Uterus (tissue), 4 donors: ENCODE measurements around the gene S100A1. TPM values are rescaled to one million over a fixed set of nuclear protein-coding genes. Genes with fewer than 3 reads are reported as not detected.
A peak's percentile ranks its signal among the peaks of the same experiment; 100 is the strongest.

Experiments
- DNase-seq, 2 donors: peaks; one replicate each; pipeline ENCODE4 v3.0.0-alpha.2; 2019 to 2020
- H3K27ac ChIP-seq, 2 donors: fragments of 200-600 bp; sonication (generic); 1 replicate in 1 of 2; 2 replicates in 1 of 2; pipeline ENCODE4 v1.5.1; 2016 to 2018
- H3K27me3 ChIP-seq, 2 donors: fragments of 200-600 bp; sonication (generic); one replicate each; pipeline ENCODE4 v1.5.1; 2018 to 2019; ENCODE audit warnings: control low read depth in 1 of 2
- H3K36me3 ChIP-seq, 2 donors: fragments of 200-600 bp; sonication (generic); one replicate each; pipeline ENCODE4 v1.5.1; 2019; ENCODE audit warnings: control low read depth in 1 of 2
- H3K4me1 ChIP-seq, 2 donors: fragments of 200-600 bp; sonication (generic); one replicate each; pipeline ENCODE4 v1.5.1; 2018 to 2019; ENCODE audit warnings: control low read depth in 1 of 2
- H3K4me3 ChIP-seq, 2 donors: fragments of 200-600 bp; sonication (generic); 1 replicate in 1 of 2; 2 replicates in 1 of 2; pipeline ENCODE4 v1.5.1; 2018 to 2019; ENCODE audit warnings: mild to moderate bottlenecking in 1 of 2
- H3K9me3 ChIP-seq, 2 donors: fragments of 200-600 bp; sonication (generic); one replicate each; pipeline ENCODE4 v1.5.1; 2019; ENCODE audit warnings: control low read depth in 1 of 2
- POLR2A ChIP-seq, 2 donors: fragments of 450-650 bp; IDR thresholded peaks; one replicate each; pipeline ENCODE4 v1.6.1; 2016; ENCODE audit warnings: antibody characterized with exemption in 2 of 2, mild to moderate bottlenecking in 1 of 2, moderate library complexity in 1 of 2
- intact Hi-C: fragments of 100-400 bp; cut with DNase I; formaldehyde crosslinking; loops from one replicate; pipeline ENCODE4 v1.15.1; 2023; ENCODE audit warnings: low total_unique reads
- total RNA-seq, 4 donors: library from RNA; depleted of rRNA in 3 of 4; stranded (reverse); fragments of >200 nt in 3 of 4; gene quantifications; one replicate each; pipeline versions ENCODE4 v1.1.0 to v1.2.4, GENCODE V29; 2014 to 2023
- TF ChIP-seq, protein P1 (sequence below), 4 experiments: fragments of 200-600 bp in 2 of 4; fragments of 450-650 bp in 2 of 4; sonication (generic) in 2 of 4; IDR thresholded peaks; one replicate each; pipeline ENCODE4 v1.5.1; 2016 to 2019; ENCODE audit warnings: antibody characterized with exemption in 4 of 4, mild to moderate bottlenecking in 2 of 4, moderate library complexity in 1 of 4
- donor health status: DM: yes; HTN: yes; CAD: no.

Gene S100A1
- total RNA-seq, 4 donors from 2014 or later = 3.8 TPM; not detected in 3

DNA sequence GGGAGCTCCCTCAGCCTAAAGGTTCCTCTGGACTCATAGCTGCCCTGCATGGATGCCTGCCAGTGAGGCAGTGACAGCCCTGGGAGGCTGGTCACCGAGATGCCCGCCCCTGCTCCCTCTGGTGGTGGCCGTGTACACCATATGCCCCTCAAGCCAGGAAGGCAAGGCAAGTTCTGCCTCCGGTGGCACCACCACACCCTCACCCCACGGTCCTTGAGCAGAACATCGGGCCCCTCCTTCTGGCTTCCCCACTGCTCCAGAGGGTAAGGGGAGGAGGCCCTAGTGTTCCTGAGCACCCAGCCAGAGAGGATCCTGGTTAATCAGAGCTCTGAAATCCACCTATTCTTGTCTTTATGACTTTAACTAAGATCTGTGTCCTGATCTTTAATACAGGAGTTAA lies 10.6 kb upstream of the S100A1 start:
- TF ChIP-seq POLR2A (IDR thresholded peaks at IDR 0.05) = no peak
- TF ChIP-seq, protein P1, sequence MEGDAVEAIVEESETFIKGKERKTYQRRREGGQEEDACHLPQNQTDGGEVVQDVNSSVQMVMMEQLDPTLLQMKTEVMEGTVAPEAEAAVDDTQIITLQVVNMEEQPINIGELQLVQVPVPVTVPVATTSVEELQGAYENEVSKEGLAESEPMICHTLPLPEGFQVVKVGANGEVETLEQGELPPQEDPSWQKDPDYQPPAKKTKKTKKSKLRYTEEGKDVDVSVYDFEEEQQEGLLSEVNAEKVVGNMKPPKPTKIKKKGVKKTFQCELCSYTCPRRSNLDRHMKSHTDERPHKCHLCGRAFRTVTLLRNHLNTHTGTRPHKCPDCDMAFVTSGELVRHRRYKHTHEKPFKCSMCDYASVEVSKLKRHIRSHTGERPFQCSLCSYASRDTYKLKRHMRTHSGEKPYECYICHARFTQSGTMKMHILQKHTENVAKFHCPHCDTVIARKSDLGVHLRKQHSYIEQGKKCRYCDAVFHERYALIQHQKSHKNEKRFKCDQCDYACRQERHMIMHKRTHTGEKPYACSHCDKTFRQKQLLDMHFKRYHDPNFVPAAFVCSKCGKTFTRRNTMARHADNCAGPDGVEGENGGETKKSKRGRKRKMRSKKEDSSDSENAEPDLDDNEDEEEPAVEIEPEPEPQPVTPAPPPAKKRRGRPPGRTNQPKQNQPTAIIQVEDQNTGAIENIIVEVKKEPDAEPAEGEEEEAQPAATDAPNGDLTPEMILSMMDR (IDR thresholded peaks at IDR 0.05) = peak; percentile 21 to 70 (median 47)
- peak; percentile 41 to 71 for DNase-seq
- no peaks in the 10 kb centered on the region for H3K27me3 ChIP-seq
- H3K36me3 ChIP-seq = no peaks in the 10 kb centered on the region
- no peak overlapping the region for H3K4me3 ChIP-seq
- no peaks in the 10 kb centered on the region for H3K4me1 ChIP-seq
- intact Hi-C loops = no loop called here
- no peaks in the 10 kb centered on the region for H3K9me3 ChIP-seq
- H3K27ac ChIP-seq = peak overlapping the region in 1 of 2 donors; percentile 6

DNA sequence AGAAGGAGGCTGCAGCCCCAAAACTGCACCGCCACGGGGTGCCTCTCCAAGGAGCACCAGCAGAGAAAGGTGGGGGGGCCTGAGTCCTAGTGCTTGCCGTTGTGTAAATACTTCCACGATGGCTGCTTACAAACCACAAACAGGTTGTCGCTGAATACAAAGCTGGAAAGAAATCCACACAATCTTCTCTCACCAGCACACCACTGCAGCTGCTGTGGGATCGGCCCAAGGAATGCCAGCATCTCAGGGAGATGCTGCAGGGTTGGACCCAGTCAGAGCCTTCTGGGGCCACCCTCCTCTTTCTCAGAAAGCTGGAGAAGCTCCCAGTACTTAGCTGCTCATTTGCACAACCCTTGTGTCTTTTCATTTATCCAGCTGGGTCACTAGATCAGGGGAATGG lies 9.1 kb upstream of the S100A1 start:
- TF ChIP-seq POLR2A (IDR thresholded peaks at IDR 0.05) = no peak
- TF ChIP-seq, protein P1 (IDR thresholded peaks at IDR 0.05) = no peak
- Histone ChIP-seq H3K9me3 (no peaks in the 10 kb centered on the region), H3K36me3 (no peaks in the 10 kb centered on the region), H3K27ac (no peak overlapping the region), H3K4me1 (no peaks in the 10 kb centered on the region), H3K4me3 (no peak overlapping the region), H3K27me3 (no peaks in the 10 kb centered on the region)
- intact Hi-C loops = no loop called here
- no peak for DNase-seq

DNA sequence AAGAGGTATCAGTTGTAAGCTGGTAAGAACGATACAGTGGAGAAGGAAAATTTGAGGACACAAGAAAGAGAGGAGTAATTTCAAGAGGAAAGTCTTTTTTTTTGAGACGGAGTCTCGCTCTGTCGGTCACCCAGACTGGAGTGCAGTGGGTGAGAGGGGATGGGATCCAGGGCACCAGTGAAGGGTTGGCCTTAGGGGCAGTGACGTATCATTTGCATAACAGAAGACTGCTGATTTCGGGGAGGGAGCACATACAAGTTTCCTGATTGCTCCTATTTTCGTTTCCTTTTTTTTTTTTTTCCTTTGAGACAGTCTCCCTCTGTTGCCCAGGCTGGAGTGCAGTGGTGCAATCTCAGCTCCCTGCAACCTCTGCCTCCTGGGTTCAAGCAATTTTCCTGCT lies 5.1 kb upstream of the S100A1 start:
- H3K27ac ChIP-seq = no peak overlapping the region
- H3K4me3 ChIP-seq = no peak overlapping the region
- intact Hi-C loops = no loop called here
- H3K27me3 ChIP-seq = no peaks in the 10 kb centered on the region
- no peak for DNase-seq
- H3K36me3 ChIP-seq = no peaks in the 10 kb centered on the region
- H3K9me3 ChIP-seq = no peaks in the 10 kb centered on the region
- peaks cover 0 to 6% of the 10 kb centered on the region in 2 donors for H3K4me1 ChIP-seq
- TF ChIP-seq POLR2A (IDR thresholded peaks at IDR 0.05) = no peak
- TF ChIP-seq, protein P1 (IDR thresholded peaks at IDR 0.05) = no peak

DNA sequence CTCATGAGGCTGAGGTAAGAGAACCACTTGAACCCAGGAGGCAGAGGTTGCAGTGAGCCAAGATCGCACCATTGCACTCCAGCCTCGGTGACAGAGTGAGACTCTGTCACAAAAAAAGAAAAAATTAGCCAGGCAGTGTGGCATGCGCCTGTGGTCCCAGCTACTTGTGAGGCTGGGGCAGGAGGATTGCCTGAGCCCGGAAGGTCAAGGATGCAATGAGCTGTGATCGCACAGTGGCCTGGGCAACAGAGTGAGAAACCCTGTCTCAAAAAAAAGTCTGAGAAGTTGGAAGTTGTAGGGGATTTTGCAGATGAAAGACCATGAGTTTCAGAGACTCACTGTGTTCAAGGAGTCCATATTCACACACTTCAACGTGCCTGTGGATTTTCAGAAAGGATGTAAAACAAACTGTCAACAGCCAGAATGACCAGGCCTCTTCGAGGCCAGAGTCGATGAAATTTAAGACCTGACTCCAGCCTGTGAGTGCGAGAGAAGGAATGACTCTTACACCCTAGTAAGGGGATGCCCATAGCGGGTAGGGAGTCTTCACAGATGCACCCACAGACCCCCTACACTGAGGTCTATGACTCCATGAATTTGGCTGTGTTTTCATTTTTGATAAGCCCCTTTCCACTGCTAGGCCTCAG lies 3.1 kb upstream of the S100A1 start:
- intact Hi-C loops = no loop called here
- no peaks in the 10 kb centered on the region for H3K9me3 ChIP-seq

DNA sequence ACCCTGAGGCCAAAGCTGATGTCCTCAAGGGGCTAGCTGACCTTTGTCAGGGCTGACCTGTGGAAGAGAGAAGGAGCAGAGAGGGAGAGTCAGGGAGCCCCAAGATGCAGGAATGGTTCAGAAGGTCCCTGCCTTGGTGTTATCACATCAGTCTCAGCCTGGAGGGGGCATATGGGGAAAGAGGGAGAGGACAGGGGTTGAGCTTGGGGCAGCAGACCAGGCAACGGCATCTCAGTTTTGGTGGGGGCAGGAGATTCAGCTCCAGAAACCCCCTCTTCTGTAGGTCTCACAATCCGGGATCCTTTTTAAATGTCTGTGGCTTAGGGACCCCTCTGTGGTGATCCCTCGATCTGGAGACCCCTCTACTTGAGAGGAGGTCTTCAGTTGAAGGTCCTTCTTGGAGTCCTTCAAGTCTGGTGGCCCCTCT lies 1.7 kb upstream of the S100A1 start:
- H3K4me3 ChIP-seq = peak overlapping the region; percentile 53 to 78
- no peaks in the 10 kb centered on the region for H3K36me3 ChIP-seq
- peaks cover 0 to 6% of the 10 kb centered on the region in 2 donors for H3K4me1 ChIP-seq
- no peak for TF ChIP-seq POLR2A (IDR thresholded peaks at IDR 0.05)
- TF ChIP-seq, protein P1 (IDR thresholded peaks at IDR 0.05) = no peak
- H3K27ac ChIP-seq = peak overlapping the region; percentile 93 to 98
- H3K27me3 ChIP-seq = no peaks in the 10 kb centered on the region
- DNase-seq = no peak
- intact Hi-C loops = no loop called here
- no peaks in the 10 kb centered on the region for H3K9me3 ChIP-seq

More for the DNA sequence above, 3.1 kb upstream of the S100A1 start:
- TF ChIP-seq, protein P1 (IDR thresholded peaks at IDR 0.05) = no peak
- no peak for TF ChIP-seq POLR2A (IDR thresholded peaks at IDR 0.05)
- H3K36me3 ChIP-seq = no peaks in the 10 kb centered on the region
- H3K4me3 ChIP-seq = no peak overlapping the region
- H3K27me3 ChIP-seq = no peaks in the 10 kb centered on the region
- peaks cover 0 to 6% of the 10 kb centered on the region in 2 donors for H3K4me1 ChIP-seq
- no peak for DNase-seq
- peak overlapping the region; percentile 93 to 98 for H3K27ac ChIP-seq
